Activated naive CD8-positive, alpha-beta T cell treated with anti-CD3 and anti-CD28 coated beads, Interleukin-2, amount 50 U/mL, for 24 hours (primary cell): ENCODE data around the gene BSN.
A peak's percentile ranks its signal among the peaks of the same experiment; 100 is the strongest.

Experiments
- ATAC-seq: fragments of 150-1000 bp; cut with Tn5 transposase; one replicate; pipeline ENCODE4 v1.10.0; 2021
- DNase-seq: peaks from one replicate; pipeline ENCODE4 v3.0.0; 2021
- H3K27ac Mint-ChIP-seq: one replicate; pipeline ENCODE4 v1.8.0; 2021; ENCODE audit warnings: mild to moderate bottlenecking, mixed read lengths
- H3K27me3 Mint-ChIP-seq: one replicate; pipeline ENCODE4 v1.8.0; 2021; ENCODE audit warnings: mixed read lengths
- H3K36me3 Mint-ChIP-seq: one replicate; pipeline ENCODE4 v1.8.0; 2021; ENCODE audit warnings: low read depth, mixed read lengths
- H3K4me1 Mint-ChIP-seq: one replicate; pipeline ENCODE4 v1.8.0; 2021; ENCODE audit warnings: mixed read lengths
- H3K4me3 Mint-ChIP-seq: one replicate; pipeline ENCODE4 v1.8.0; 2021; ENCODE audit warnings: mild to moderate bottlenecking, moderate library complexity, mixed read lengths
- H3K9me3 Mint-ChIP-seq: one replicate; pipeline ENCODE4 v1.8.0; 2021; ENCODE audit warnings: mixed read lengths

The BSN gene

GRCh38 chr3:49701388-49702077 lies 147.3 kb downstream of the BSN start:
- H3K36me3 Mint-ChIP-seq: peaks cover 6% of the 10 kb centered on the region
- H3K27ac Mint-ChIP-seq: no peak overlapping the region
- DNase-seq: no peak
- ATAC-seq: no peak
- no peaks in the 10 kb centered on the region for H3K9me3 Mint-ChIP-seq
- no peaks in the 10 kb centered on the region for H3K4me1 Mint-ChIP-seq
- H3K27me3 Mint-ChIP-seq: no peaks in the 10 kb centered on the region
- no peak overlapping the region for H3K4me3 Mint-ChIP-seq

- peaks cover 6% of the 10 kb centered on the region for H3K36me3 Mint-ChIP-seq
- no peaks in the 10 kb centered on the region for H3K27me3 Mint-ChIP-seq
- ATAC-seq (no peak), DNase-seq (no peak)
- no peak overlapping the region for H3K27ac Mint-ChIP-seq
- H3K4me3 Mint-ChIP-seq: no peak overlapping the region
- H3K4me1 Mint-ChIP-seq: no peaks in the 10 kb centered on the region
- no peaks in the 10 kb centered on the region for H3K9me3 Mint-ChIP-seq
These were observed 148.4 kb downstream of the BSN start for GRCh38 chr3:49702672-49703071.

- Mint-ChIP-seq H3K27me3 (no peaks in the 10 kb centered on the region), H3K36me3 (peaks cover 6% of the 10 kb centered on the region), H3K4me1 (no peaks in the 10 kb centered on the region), H3K4me3 (no peak overlapping the region), H3K27ac (no peak overlapping the region), H3K9me3 (no peaks in the 10 kb centered on the region)
- peak; percentile 86 for ATAC-seq
- DNase-seq: peak; percentile 64
These were observed 149.2 kb downstream of the BSN start for GRCh38 chr3:49703443-49703927.

GRCh38 chr3:49703956-49704355 lies 149.7 kb downstream of the BSN start:
- Mint-ChIP-seq H3K36me3 (peaks cover 6% of the 10 kb centered on the region), H3K4me1 (no peaks in the 10 kb centered on the region), H3K9me3 (no peaks in the 10 kb centered on the region), H3K27ac (no peak overlapping the region), H3K4me3 (no peak overlapping the region), H3K27me3 (no peaks in the 10 kb centered on the region)
- DNase-seq (no peak), ATAC-seq (no peak)

- Mint-ChIP-seq H3K4me3 (no peak overlapping the region), H3K4me1 (no peaks in the 10 kb centered on the region), H3K27ac (no peak overlapping the region), H3K27me3 (no peaks in the 10 kb centered on the region), H3K9me3 (no peaks in the 10 kb centered on the region), H3K36me3 (peaks cover 6% of the 10 kb centered on the region)
- no peak for ATAC-seq
- DNase-seq: no peak
These were observed 150.4 kb downstream of the BSN start for GRCh38 chr3:49704629-49705028.

- ATAC-seq (no peak), DNase-seq (no peak)
- Mint-ChIP-seq H3K4me3 (no peak overlapping the region), H3K27me3 (no peaks in the 10 kb centered on the region), H3K27ac (no peak overlapping the region), H3K4me1 (no peaks in the 10 kb centered on the region), H3K9me3 (no peaks in the 10 kb centered on the region), H3K36me3 (peaks cover 7% of the 10 kb centered on the region)
These were observed 151.2 kb downstream of the BSN start for GRCh38 chr3:49705390-49705960.

GRCh38 chr3:49706456-49707112 lies 152.3 kb downstream of the BSN start:
- Mint-ChIP-seq H3K9me3 (no peaks in the 10 kb centered on the region), H3K27me3 (no peaks in the 10 kb centered on the region), H3K27ac (no peak overlapping the region), H3K4me3 (no peak overlapping the region), H3K4me1 (peaks cover 5% of the 10 kb centered on the region), H3K36me3 (peaks cover 5% of the 10 kb centered on the region)
- ATAC-seq (no peak), DNase-seq (no peak)

- H3K4me3 Mint-ChIP-seq: no peak overlapping the region
- no peak overlapping the region for H3K27ac Mint-ChIP-seq
- no peak for DNase-seq
- H3K27me3 Mint-ChIP-seq: no peaks in the 10 kb centered on the region
- H3K9me3 Mint-ChIP-seq: no peaks in the 10 kb centered on the region
- no peak for ATAC-seq
- H3K36me3 Mint-ChIP-seq: peaks cover 3% of the 10 kb centered on the region
- H3K4me1 Mint-ChIP-seq: peaks cover 8% of the 10 kb centered on the region
These were observed 152.8 kb downstream of the BSN start for GRCh38 chr3:49707113-49707480.

GRCh38 chr3:49709852-49710251 lies 155.6 kb downstream of the BSN start:
- DNase-seq: no peak
- no peak overlapping the region for H3K4me3 Mint-ChIP-seq

GRCh38 chr3:49711489-49711888 lies 157.2 kb downstream of the BSN start:
- H3K4me1 Mint-ChIP-seq: peaks cover 8% of the 10 kb centered on the region
- H3K27ac Mint-ChIP-seq: peak overlapping the region; percentile 40

More at GRCh38 chr3:49709852-49710251, 155.6 kb downstream of the BSN start:
- ATAC-seq: no peak
- no peaks in the 10 kb centered on the region for H3K9me3 Mint-ChIP-seq
- H3K4me1 Mint-ChIP-seq: peaks cover 8% of the 10 kb centered on the region
- no peaks in the 10 kb centered on the region for H3K27me3 Mint-ChIP-seq
- no peak overlapping the region for H3K27ac Mint-ChIP-seq
- peaks cover 2% of the 10 kb centered on the region for H3K36me3 Mint-ChIP-seq

GRCh38 chr3:49712166-49712565 lies 157.9 kb downstream of the BSN start:
- H3K4me3 Mint-ChIP-seq: no peak overlapping the region
- no peak for DNase-seq
- no peak for ATAC-seq
- peaks cover 2% of the 10 kb centered on the region for H3K36me3 Mint-ChIP-seq
- H3K9me3 Mint-ChIP-seq: no peaks in the 10 kb centered on the region
- no peak overlapping the region for H3K27ac Mint-ChIP-seq
- H3K27me3 Mint-ChIP-seq: no peaks in the 10 kb centered on the region
- peaks cover 8% of the 10 kb centered on the region for H3K4me1 Mint-ChIP-seq

More at GRCh38 chr3:49711489-49711888, 157.2 kb downstream of the BSN start:
- Mint-ChIP-seq H3K27me3 (no peaks in the 10 kb centered on the region), H3K36me3 (peaks cover 2% of the 10 kb centered on the region), H3K4me3 (no peak overlapping the region), H3K9me3 (no peaks in the 10 kb centered on the region)
- ATAC-seq (no peak), DNase-seq (no peak)

GRCh38 chr3:49712631-49713317 lies 158.5 kb downstream of the BSN start:
- H3K4me3 Mint-ChIP-seq: no peak overlapping the region
- no peaks in the 10 kb centered on the region for H3K9me3 Mint-ChIP-seq
- ATAC-seq (no peak), DNase-seq (no peak)
- H3K36me3 Mint-ChIP-seq: peaks cover 2% of the 10 kb centered on the region
- no peak overlapping the region for H3K27ac Mint-ChIP-seq
- H3K4me1 Mint-ChIP-seq: peaks cover 8% of the 10 kb centered on the region
- H3K27me3 Mint-ChIP-seq: no peaks in the 10 kb centered on the region

GRCh38 chr3:49713336-49714105 lies 159.2 kb downstream of the BSN start:
- H3K4me3 Mint-ChIP-seq: no peak overlapping the region
- no peaks in the 10 kb centered on the region for H3K27me3 Mint-ChIP-seq
- peaks cover 2% of the 10 kb centered on the region for H3K36me3 Mint-ChIP-seq
- no peaks in the 10 kb centered on the region for H3K9me3 Mint-ChIP-seq
- DNase-seq (no peak), ATAC-seq (no peak)
- peaks cover 9% of the 10 kb centered on the region for H3K4me1 Mint-ChIP-seq
- H3K27ac Mint-ChIP-seq: no peak overlapping the region
